Retinal pigment epithelial cell (primary cell): Measurements from ENCODE around the gene C6orf136.
A peak's percentile ranks its signal among the peaks of the same experiment; 100 is the strongest.
"Not testable (repeated sequence)": the region's sequence is repeated elsewhere in the genome, so short reads cannot be mapped to it uniquely, and the experiment has no call there.

Experiments
- DNase-seq: peaks from one replicate; pipeline ENCODE4 v3.0.0-alpha.2; 2010; ENCODE audit warnings: low read depth
- H3K4me3 ChIP-seq: 2 replicates; pipeline ENCODE4 v1.5.1; 2011; ENCODE audit warnings: mild to moderate bottlenecking, low read length, control low read depth, moderate library complexity
- TF ChIP-seq, protein P1 (sequence below): conservative IDR thresholded peaks from 2 replicates; pipeline ENCODE4 v1.5.1; 2011; ENCODE audit warnings: low read depth, low read length, control low read depth, inconsistent platforms

The C6orf136 gene, protein sequence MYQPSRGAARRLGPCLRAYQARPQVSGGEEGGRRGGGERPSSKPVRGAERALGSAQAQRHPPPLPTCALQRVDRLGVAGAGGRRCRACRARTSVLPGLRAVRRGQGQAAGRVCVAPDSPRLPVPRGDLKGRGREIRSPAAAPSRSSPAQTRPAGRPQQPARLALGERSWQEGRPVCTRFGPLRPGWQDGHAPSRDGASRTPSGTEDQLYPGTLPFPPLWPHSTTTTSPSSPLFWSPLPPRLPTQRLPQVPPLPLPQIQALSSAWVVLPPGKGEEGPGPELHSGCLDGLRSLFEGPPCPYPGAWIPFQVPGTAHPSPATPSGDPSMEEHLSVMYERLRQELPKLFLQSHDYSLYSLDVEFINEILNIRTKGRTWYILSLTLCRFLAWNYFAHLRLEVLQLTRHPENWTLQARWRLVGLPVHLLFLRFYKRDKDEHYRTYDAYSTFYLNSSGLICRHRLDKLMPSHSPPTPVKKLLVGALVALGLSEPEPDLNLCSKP

DNA sequence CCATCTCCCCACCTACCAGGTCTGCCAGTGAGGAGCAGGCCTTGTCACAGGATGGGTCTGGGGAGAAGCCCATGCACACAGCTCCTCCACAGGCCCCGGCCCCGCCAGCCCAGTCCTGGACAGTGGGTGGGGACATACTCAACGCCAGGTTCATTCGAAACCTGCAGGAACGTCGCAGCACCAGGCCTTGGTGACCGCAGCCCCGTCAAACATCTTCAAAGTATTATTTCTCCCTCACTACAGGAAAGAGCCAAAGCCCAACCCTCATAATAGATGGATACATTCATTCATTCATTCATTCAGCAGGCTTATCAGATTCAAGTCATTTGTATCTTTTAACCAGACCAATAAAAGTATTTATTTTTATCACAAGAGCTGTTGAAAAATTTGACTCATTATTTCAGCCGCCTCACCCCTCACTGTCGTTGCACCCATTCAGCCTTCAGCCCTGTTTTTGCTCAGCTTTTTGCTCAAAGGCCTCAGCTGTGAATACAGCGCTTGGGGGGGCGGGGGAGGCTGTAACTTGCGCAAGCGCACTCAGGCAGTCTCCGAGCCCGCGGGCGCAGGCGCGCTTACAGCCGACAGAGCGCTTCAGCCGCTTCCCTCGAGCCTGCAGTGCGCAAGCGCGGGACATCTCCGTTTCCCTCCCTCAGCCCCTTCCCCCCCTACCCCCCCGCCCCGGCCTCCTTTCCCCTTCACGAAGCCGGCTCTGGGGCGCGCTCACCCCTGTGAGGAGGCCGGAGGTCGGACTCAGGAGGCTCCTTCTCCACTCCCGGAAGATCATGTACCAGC, at the start of gene C6orf136:
C6orf136 (plus strand) TSS at position 684 of the 792 bp plus-strand sequence; CDS start at position 783, 99 bp downstream.
- TF ChIP-seq, protein P1, sequence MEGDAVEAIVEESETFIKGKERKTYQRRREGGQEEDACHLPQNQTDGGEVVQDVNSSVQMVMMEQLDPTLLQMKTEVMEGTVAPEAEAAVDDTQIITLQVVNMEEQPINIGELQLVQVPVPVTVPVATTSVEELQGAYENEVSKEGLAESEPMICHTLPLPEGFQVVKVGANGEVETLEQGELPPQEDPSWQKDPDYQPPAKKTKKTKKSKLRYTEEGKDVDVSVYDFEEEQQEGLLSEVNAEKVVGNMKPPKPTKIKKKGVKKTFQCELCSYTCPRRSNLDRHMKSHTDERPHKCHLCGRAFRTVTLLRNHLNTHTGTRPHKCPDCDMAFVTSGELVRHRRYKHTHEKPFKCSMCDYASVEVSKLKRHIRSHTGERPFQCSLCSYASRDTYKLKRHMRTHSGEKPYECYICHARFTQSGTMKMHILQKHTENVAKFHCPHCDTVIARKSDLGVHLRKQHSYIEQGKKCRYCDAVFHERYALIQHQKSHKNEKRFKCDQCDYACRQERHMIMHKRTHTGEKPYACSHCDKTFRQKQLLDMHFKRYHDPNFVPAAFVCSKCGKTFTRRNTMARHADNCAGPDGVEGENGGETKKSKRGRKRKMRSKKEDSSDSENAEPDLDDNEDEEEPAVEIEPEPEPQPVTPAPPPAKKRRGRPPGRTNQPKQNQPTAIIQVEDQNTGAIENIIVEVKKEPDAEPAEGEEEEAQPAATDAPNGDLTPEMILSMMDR: no peak
- peak; percentile 62 for DNase-seq
- H3K4me3 ChIP-seq: peak within 1 kb of the TSS; percentile 60

- DNase-seq, H3K4me3 ChIP-seq: not testable (repeated sequence)
- TF ChIP-seq, protein P1: peak; percentile 80
Measured at GRCh38 chr6:30597315-30598144, 49.4 kb upstream of the C6orf136 start.

GRCh38 chr6:30598912-30599624, 47.9 kb upstream of the C6orf136 start:
- H3K4me3 ChIP-seq: no peak overlapping the region
- TF ChIP-seq, protein P1: no peak
- DNase-seq: no peak

DNA sequence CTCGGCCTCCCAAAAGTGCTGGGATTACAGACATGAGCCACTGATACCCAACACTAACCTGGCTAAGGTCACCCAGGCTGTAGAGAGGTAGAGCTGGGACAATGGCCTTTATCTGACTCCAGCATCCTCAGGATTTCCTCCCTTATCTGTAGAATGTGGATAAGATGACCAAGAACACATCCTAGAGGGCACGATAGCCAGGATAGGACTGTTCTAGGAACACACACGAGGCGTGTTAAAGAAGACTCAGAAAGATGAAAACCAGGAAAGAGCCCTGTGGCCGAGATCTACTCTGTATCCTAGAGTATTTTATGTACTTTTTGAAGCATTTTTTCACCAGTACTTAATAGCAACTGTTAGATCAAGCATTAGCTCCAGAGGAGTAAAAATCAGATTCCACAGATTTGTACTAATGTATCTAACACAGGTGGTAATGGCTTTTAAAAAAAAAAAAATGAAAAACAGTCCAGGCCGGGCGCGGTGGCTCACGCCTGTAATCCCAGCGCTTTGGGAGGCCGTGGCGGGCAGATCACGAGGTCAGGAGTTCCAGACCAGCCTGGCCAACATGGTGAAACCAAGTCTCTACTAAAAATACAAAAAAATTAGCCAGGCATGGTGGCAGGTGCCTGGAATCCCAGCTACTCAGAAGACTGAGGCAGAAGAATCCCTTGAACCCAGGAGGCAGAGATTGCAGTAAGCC, 47.2 kb upstream of the C6orf136 start:
- no peak for DNase-seq
- no peak overlapping the region for H3K4me3 ChIP-seq
- TF ChIP-seq, protein P1: no peak

- H3K4me3 ChIP-seq: no peak overlapping the region
- TF ChIP-seq, protein P1: no peak
- DNase-seq: no peak
Measured at GRCh38 chr6:30600451-30600961, 46.4 kb upstream of the C6orf136 start.
